Skin of body (tissue), 3 donors: Measurements from ENCODE around the gene PIGX. TPM values are rescaled to one million over a fixed set of nuclear protein-coding genes. Genes with fewer than 3 reads are reported as not detected.

Source experiments
- DNase-seq: peaks from one replicate; lab custom pipeline; 2025; lab: John Stamatoyannopoulos, UW
- small RNA-seq: library from RNA; depleted of rRNA; stranded (forward); fragments of <200 nt; gene quantifications from one replicate; pipeline ENCODE3, GENCODE V24; 2014; ENCODE audit warnings: low replicate concordance
- total RNA-seq: library from RNA; depleted of rRNA; stranded (reverse); fragments of >200 nt; gene quantifications from one replicate; pipeline ENCODE4 v1.2.3, GENCODE V29; 2014

Gene PIGX
- total RNA-seq, 1 donor from 2014 or later = 18.9 TPM

- no peak for DNase-seq
Measured at GRCh38 chr3:196754091-196754981, 42.2 kb downstream of the PIGX start.

- DNase-seq = no peak
Measured at GRCh38 chr3:196756732-196757131, 44.6 kb downstream of the PIGX start.

- DNase-seq = no peak
Measured at GRCh38 chr3:196757876-196758739, 45.9 kb downstream of the PIGX start.

GRCh38 chr3:196763179-196763578 is 51.0 kb downstream of the PIGX start:
- DNase-seq = no peak

GRCh38 chr3:196765454-196765853 is 53.3 kb downstream of the PIGX start:
- no peak for DNase-seq

- no peak for DNase-seq
Measured at GRCh38 chr3:196771067-196771466, 58.9 kb downstream of the PIGX start.

GRCh38 chr3:196772102-196772501 is 59.9 kb downstream of the PIGX start:
- DNase-seq = no peak

GRCh38 chr3:196772897-196773296 is 60.7 kb downstream of the PIGX start:
- no peak for DNase-seq

- no peak for DNase-seq
Measured at GRCh38 chr3:196774191-196774820, 62.1 kb downstream of the PIGX start.

GRCh38 chr3:196774848-196775422 is 62.8 kb downstream of the PIGX start:
- no peak for DNase-seq

GRCh38 chr3:196775938-196776337 is 63.8 kb downstream of the PIGX start:
- no peak for DNase-seq

- DNase-seq = no peak
Measured at GRCh38 chr3:196777836-196778235, 65.7 kb downstream of the PIGX start.

GRCh38 chr3:196778755-196779154 is 66.6 kb downstream of the PIGX start:
- DNase-seq = no peak

- DNase-seq = no peak
Measured at GRCh38 chr3:196782511-196782910, 70.3 kb downstream of the PIGX start.

Small RNAs within 50 kb of the gene (small RNA-seq; reads per million reads assigned to genes)
- gene RNU4-89P (not detected), gene RNU6-42P (0.07 reads per million), gene RNU6-646P (not detected)

Other genes starting within 250 kb of the PIGX start
- 18.2 TPM for gene RNF168, start 208.6 kb upstream of the PIGX start, total RNA-seq
- gene SMCO1, start 197.0 kb upstream of the PIGX start, total RNA-seq = 0.79 TPM
- gene WDR53, start 143.8 kb upstream of the PIGX start, total RNA-seq = 9.7 TPM
- gene FBXO45, start 143.7 kb upstream of the PIGX start, total RNA-seq = 15.0 TPM
- gene NRROS, start 72.7 kb upstream of the PIGX start, total RNA-seq = 3.9 TPM
- gene CEP19, start 127 bp upstream of the PIGX start, total RNA-seq = 1.3 TPM
- 35.9 TPM for gene PAK2, start 27.5 kb downstream of the PIGX start, total RNA-seq
- 42.5 TPM for gene SENP5, start 155.5 kb downstream of the PIGX start, total RNA-seq
- gene NCBP2, start 230.2 kb downstream of the PIGX start, total RNA-seq = 35.9 TPM